Neural crest cell (in vitro differentiated cells): ENCODE results near the gene PIN1. TPM values are rescaled to one million over a fixed set of nuclear protein-coding genes. Genes with fewer than 3 reads are reported as not detected.

ENCODE experiments used
- DNase-seq: peaks from one replicate; pipeline ENCODE4 v3.0.0; 2021; ENCODE audit warnings: low read depth, mixed read lengths, low spot score
- H3K27ac Mint-ChIP-seq: one replicate; pipeline ENCODE4 v1.8.0; 2021; ENCODE audit warnings: mild to moderate bottlenecking, mixed read lengths; ENCODE audit not compliant: unreplicated experiment
- H3K27me3 Mint-ChIP-seq: 2 replicates; pipeline ENCODE4 v1.8.0; 2021; ENCODE audit warnings: low read depth, mild to moderate bottlenecking, mixed read lengths
- H3K36me3 Mint-ChIP-seq: 2 replicates; pipeline ENCODE4 v1.8.0; 2021; ENCODE audit warnings: low read depth, mild to moderate bottlenecking, mixed read lengths
- H3K4me1 Mint-ChIP-seq: 2 replicates; pipeline ENCODE4 v1.8.0; 2021; ENCODE audit warnings: mixed read lengths
- H3K4me3 Mint-ChIP-seq: one replicate; pipeline ENCODE4 v1.8.0; 2021; ENCODE audit warnings: mild to moderate bottlenecking, mixed read lengths
- H3K9me3 Mint-ChIP-seq: 2 replicates; pipeline ENCODE4 v1.8.0; 2021; ENCODE audit warnings: mixed read lengths
- total RNA-seq: library from RNA; stranded (reverse); gene quantifications from 2 replicates; pipeline ENCODE4 v1.2.1, GENCODE V29; 2021
- TF ChIP-seq, protein P1 (sequence below): fragments of 200-600 bp; sonication (generic); conservative IDR thresholded peaks from 2 replicates; pipeline ENCODE4 v1.5.0; 2021; ENCODE audit warnings: antibody characterized with exemption, mild to moderate bottlenecking

The PIN1 gene
- total RNA-seq, 1 donor from 2014 or later, result 117 TPM

DNA sequence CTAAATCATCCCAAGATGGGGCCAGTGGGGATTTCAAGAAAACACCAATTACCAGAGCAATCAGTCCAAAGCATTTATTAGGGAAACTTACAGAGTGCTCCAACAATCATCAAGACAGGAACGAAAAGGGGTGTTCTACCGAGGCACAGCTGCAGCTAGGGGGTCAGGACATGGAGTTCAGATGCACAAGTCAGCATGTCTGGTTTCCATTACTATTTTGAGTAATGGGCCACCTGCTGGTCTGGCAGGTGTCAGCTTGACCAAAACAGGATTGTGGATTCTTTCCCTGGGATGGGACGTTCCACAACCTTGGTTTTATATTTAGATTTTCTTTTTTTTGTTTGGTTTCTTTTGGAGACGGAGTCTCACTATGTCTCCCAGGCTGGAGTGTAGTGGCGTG, 11.3 kb upstream of the PIN1 start:
- Mint-ChIP-seq H3K4me3 (peak overlapping the region; percentile 62), H3K4me1 (peaks cover 33% of the 10 kb centered on the region), H3K36me3 (no peaks in the 10 kb centered on the region), H3K27me3 (no peaks in the 10 kb centered on the region), H3K9me3 (no peaks in the 10 kb centered on the region), H3K27ac (no peak overlapping the region)
- no peak for DNase-seq
- TF ChIP-seq, protein P1, sequence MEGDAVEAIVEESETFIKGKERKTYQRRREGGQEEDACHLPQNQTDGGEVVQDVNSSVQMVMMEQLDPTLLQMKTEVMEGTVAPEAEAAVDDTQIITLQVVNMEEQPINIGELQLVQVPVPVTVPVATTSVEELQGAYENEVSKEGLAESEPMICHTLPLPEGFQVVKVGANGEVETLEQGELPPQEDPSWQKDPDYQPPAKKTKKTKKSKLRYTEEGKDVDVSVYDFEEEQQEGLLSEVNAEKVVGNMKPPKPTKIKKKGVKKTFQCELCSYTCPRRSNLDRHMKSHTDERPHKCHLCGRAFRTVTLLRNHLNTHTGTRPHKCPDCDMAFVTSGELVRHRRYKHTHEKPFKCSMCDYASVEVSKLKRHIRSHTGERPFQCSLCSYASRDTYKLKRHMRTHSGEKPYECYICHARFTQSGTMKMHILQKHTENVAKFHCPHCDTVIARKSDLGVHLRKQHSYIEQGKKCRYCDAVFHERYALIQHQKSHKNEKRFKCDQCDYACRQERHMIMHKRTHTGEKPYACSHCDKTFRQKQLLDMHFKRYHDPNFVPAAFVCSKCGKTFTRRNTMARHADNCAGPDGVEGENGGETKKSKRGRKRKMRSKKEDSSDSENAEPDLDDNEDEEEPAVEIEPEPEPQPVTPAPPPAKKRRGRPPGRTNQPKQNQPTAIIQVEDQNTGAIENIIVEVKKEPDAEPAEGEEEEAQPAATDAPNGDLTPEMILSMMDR, result no peak

DNA sequence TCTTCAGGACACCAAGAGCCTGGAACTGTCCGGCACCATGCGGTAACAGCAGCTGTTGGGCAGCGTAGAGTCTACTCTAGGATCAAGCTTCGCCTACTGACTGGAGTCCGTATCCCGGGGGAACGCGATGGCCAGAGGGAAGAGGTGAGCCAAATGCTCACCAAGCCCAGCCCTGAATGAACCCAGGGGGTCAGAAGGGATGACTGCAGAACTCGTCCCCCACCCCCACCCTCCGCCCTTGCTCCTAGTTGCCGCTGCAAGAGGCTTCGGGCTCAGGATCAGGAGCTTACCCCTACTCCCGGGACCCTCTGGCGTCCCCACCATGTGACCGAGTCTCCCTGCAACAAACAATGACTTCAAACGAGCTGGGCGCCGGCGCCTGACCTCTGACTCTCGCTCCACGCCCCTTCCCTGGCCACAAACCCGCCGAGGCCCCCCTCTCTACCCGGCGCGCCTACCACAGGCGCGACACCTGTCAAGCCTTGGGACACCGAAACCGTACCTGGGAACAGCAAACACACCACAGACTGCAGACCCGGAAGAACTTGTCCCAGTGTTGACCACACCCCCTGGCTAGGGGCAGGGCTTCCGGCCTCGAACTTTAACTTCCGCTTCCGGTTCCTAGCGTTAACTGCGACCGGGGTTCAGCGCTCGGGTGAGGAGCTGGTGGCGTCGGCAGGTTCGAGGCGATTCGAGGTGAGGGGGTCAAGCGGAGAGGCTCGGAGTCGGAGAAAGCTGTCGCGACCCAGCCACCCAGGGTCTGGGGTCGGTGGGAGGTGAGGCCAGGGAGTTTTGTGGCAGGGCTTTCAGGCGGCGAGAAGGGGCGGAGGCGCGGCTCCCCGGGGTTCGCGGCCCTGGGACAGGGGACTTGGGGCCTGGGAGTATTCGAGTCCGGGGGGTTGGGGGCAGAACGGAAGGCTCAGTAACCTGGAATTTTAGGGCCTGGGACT, 7.6 kb upstream of the PIN1 start, which contains the start of gene UBL5:
Gene UBL5 (plus strand): TSS at position 630 of the 950 bp plus-strand sequence. CDS start 420 bp downstream, outside the sequence.
- H3K9me3 Mint-ChIP-seq, result no peaks in the 10 kb centered on the region
- DNase-seq, result peak; percentile 78
- no peaks in the 10 kb centered on the region for H3K27me3 Mint-ChIP-seq
- H3K4me3 Mint-ChIP-seq, result peak within 1 kb of the TSS; percentile 99
- H3K36me3 Mint-ChIP-seq, result no peaks in the 10 kb centered on the region
- peak within 1 kb of the TSS; percentile 100 for H3K27ac Mint-ChIP-seq
- TF ChIP-seq, protein P1, result no peak
- peaks cover 23% of the 10 kb centered on the region for H3K4me1 Mint-ChIP-seq

DNA sequence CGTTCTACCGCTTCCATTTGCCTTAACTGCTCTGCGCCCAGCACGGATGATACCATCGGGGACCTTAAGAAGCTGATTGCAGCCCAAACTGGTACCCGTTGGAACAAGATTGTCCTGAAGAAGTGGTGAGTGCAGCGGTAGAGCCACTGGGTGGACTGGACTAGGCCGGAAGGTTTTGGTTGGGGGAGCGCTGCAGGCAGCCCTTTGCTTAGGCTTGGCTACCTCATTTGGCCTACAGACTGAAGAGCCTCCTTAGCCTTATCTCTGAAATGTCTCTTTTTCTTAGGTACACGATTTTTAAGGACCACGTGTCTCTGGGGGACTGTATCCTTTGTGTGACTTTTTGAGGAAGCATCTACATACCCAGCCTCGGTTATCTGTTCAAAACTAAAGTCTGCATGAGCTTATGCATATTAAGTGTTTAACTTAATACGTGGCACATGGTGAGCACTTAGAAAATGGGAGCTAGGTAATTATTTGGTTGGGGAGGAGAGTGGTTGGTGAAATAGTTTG, 6.5 kb upstream of the PIN1 start:
- TF ChIP-seq, protein P1, result no peak
- no peak for DNase-seq
- Mint-ChIP-seq H3K4me3 (peak overlapping the region; percentile 99), H3K36me3 (no peaks in the 10 kb centered on the region), H3K27ac (no peak overlapping the region), H3K9me3 (no peaks in the 10 kb centered on the region), H3K4me1 (peaks cover 23% of the 10 kb centered on the region), H3K27me3 (no peaks in the 10 kb centered on the region)

GRCh38 chr19:9834307-9834725, 802 bp upstream of the PIN1 start:
- H3K9me3 Mint-ChIP-seq, result no peaks in the 10 kb centered on the region
- peaks cover 3% of the 10 kb centered on the region for H3K27me3 Mint-ChIP-seq
- H3K4me3 Mint-ChIP-seq, result peak overlapping the region; percentile 94
- DNase-seq, result no peak
- H3K27ac Mint-ChIP-seq, result no peak overlapping the region
- TF ChIP-seq, protein P1, result no peak
- peaks cover 3% of the 10 kb centered on the region for H3K36me3 Mint-ChIP-seq
- peaks cover 23% of the 10 kb centered on the region for H3K4me1 Mint-ChIP-seq

DNA sequence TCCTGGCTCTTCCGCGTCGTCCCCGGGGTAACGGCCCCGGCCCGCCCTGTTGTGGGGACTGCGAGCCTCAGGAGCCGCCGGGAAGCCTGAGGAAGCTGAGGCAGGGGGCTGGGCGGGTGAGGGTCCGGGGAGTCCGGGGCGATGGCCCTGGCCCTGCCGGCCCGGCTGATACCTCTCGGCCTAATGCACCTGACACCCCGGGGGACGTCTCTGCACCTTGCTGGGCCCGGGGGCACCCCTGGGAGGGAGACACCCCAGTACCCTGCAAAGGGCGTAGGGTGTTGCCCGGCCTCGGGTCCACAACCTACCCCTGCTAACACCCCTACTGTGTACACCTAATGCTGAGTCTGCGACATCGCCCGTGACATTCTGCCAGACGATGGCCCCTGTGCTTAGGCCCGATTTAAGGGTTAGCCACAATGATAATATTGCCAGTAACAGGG, 410 bp downstream of the PIN1 start:
- Mint-ChIP-seq H3K27ac (peak overlapping the region; percentile 69), H3K4me3 (peak overlapping the region; percentile 95), H3K36me3 (peaks cover 3% of the 10 kb centered on the region), H3K9me3 (no peaks in the 10 kb centered on the region), H3K4me1 (peaks cover 23% of the 10 kb centered on the region), H3K27me3 (peaks cover 3% of the 10 kb centered on the region)
- no peak for DNase-seq
- TF ChIP-seq, protein P1, result no peak
